DND-41 (cell line): Measurements from ENCODE around the gene MFNG.

Experiments
- EZH2 ChIP-seq: IDR thresholded peaks from 3 replicates; pipeline ENCODE4 v1.6.1; 2012; ENCODE audit warnings: borderline replicate concordance, low read depth, mild to moderate bottlenecking, moderate library complexity, low read length, inconsistent platforms; ENCODE audit not compliant: severe bottlenecking
- TF ChIP-seq, protein P1 (sequence below): IDR thresholded peaks from 2 replicates; pipeline ENCODE4 v1.5.1; 2012; ENCODE audit warnings: borderline replicate concordance, low read length, moderate library complexity, mild to moderate bottlenecking; ENCODE audit not compliant: poor library complexity, severe bottlenecking; ENCODE audit errors: extremely low read depth

DNA sequence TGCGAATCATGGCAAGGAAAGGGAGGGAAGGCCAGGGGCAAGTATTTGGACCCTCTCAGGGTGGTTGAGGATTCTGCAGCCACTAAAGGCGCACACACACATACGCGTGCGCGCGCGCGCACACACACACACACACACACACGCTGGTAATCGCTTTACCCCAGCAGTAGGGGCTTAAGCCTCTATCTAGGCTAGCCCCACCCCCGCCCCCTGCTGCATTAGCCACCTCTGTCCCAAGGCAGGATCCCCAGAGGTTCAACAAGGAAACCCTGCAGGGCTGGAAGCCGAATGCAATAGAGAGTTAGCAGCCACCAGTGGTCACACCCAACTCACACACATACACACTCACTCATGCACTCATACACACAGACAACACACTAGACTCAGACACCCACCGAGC is 30.3 kb downstream of the MFNG start:
- TF ChIP-seq, protein P1, sequence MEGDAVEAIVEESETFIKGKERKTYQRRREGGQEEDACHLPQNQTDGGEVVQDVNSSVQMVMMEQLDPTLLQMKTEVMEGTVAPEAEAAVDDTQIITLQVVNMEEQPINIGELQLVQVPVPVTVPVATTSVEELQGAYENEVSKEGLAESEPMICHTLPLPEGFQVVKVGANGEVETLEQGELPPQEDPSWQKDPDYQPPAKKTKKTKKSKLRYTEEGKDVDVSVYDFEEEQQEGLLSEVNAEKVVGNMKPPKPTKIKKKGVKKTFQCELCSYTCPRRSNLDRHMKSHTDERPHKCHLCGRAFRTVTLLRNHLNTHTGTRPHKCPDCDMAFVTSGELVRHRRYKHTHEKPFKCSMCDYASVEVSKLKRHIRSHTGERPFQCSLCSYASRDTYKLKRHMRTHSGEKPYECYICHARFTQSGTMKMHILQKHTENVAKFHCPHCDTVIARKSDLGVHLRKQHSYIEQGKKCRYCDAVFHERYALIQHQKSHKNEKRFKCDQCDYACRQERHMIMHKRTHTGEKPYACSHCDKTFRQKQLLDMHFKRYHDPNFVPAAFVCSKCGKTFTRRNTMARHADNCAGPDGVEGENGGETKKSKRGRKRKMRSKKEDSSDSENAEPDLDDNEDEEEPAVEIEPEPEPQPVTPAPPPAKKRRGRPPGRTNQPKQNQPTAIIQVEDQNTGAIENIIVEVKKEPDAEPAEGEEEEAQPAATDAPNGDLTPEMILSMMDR: no peak
- no peak for TF ChIP-seq EZH2
